GM20000 (cell line): Measurements from ENCODE around the gene LRP1-AS.
"Not testable (repeated sequence)": the region's sequence is repeated elsewhere in the genome, so short reads cannot be mapped to it uniquely, and the experiment has no call there.

Source experiments
- DNase-seq: peaks from one replicate; pipeline ENCODE4 v3.0.0; 2012; ENCODE audit warnings: low spot score
- CTCF ChIP-seq: IDR thresholded peaks from 2 replicates; pipeline ENCODE4 v1.5.1; 2012; ENCODE audit warnings: mild to moderate bottlenecking, control low read depth; ENCODE audit errors: extremely low read depth, missing control alignments

The LRP1-AS gene

GRCh38 chr12:57127101-57127725 lies 20.2 kb downstream of the LRP1-AS start:
- DNase-seq: peak; percentile 51
- TF ChIP-seq CTCF: peak; percentile 37

- no peak for DNase-seq
Measured at GRCh38 chr12:57126561-57126960, 20.9 kb downstream of the LRP1-AS start.

GRCh38 chr12:57126061-57126460 lies 21.4 kb downstream of the LRP1-AS start:
- DNase-seq: no peak
- no peak for TF ChIP-seq CTCF

More at GRCh38 chr12:57126561-57126960, 20.9 kb downstream of the LRP1-AS start:
- TF ChIP-seq CTCF: no peak

GRCh38 chr12:57124261-57124877 lies 23.1 kb downstream of the LRP1-AS start:
- peak; percentile 82 for TF ChIP-seq CTCF
- peak; percentile 77 for DNase-seq

- TF ChIP-seq CTCF: no peak
- no peak for DNase-seq
Measured at GRCh38 chr12:57123813-57124212, 23.6 kb downstream of the LRP1-AS start.

GRCh38 chr12:57120718-57121117 lies 26.7 kb downstream of the LRP1-AS start:
- DNase-seq: not testable (repeated sequence)

GRCh38 chr12:57119294-57120085 lies 27.9 kb downstream of the LRP1-AS start:
- no peak for DNase-seq

More at GRCh38 chr12:57119294-57120085, 27.9 kb downstream of the LRP1-AS start:
- no peak for TF ChIP-seq CTCF
